PC-3 (cell line): Measurements from ENCODE around the gene ABCG5. TPM values are rescaled to one million over a fixed set of nuclear protein-coding genes. Genes with fewer than 3 reads are reported as not detected.

Experiments
- ATAC-seq: fragments of 200-7000 bp; cut with Tn5 transposase; 2 replicates; pipeline ENCODE4 v1.9.1; 2020; ENCODE audit warnings: mild to moderate bottlenecking, moderate library complexity
- BruUV-seq: library from RNA; stranded (reverse); fragments of 400-500 nt; replicated peaks from 2 replicates; lab custom pipeline; 2021; lab: Mats Ljungman, UMichigan
- CTCF ChIA-PET: fragments of 300-600 bp; sonication (Branson Sonifier 250); formaldehyde crosslinking; loops from one replicate; lab custom pipeline; 2022; ENCODE audit warnings: antibody characterized with exemption; lab: Charles Lee
- POLR2A ChIA-PET: fragments of 300-600 bp; sonication (Branson Sonifier 250); formaldehyde crosslinking; loops from one replicate; lab custom pipeline; 2022; ENCODE audit warnings: antibody characterized with exemption; ENCODE audit not compliant: unreplicated experiment; lab: Charles Lee
- DNase-seq: peaks from one replicate; pipeline ENCODE4 v3.0.0-alpha.2; 2015
- H2AFZ ChIP-seq: fragments of 300-600 bp; sonication (generic); 2 replicates; pipeline ENCODE4 v1.6.0; 2016; ENCODE audit warnings: antibody characterized with exemption, low read length
- H3F3A ChIP-seq: fragments of 300-600 bp; sonication (generic); one replicate; pipeline ENCODE4 v1.6.0; 2017; ENCODE audit warnings: antibody characterized with exemption, low read length, control low read depth, mild to moderate bottlenecking; ENCODE audit not compliant: unreplicated experiment
- H3K27ac ChIP-seq: fragments of 300-600 bp; sonication (generic); 2 replicates; pipeline ENCODE4 v1.5.1; 2016; ENCODE audit warnings: mild to moderate bottlenecking, low read length
- H3K27me3 ChIP-seq: fragments of 300-600 bp; sonication (generic); 2 replicates; pipeline ENCODE4 v1.6.1; 2016; ENCODE audit warnings: low read length, mixed read lengths
- H3K36me3 ChIP-seq: fragments of 300-600 bp; sonication (generic); 2 replicates; pipeline ENCODE4 v1.6.1; 2016; ENCODE audit warnings: low read depth, mixed run types, low read length, mixed read lengths
- H3K4me1 ChIP-seq: fragments of 300-600 bp; sonication (generic); 2 replicates; pipeline ENCODE4 v1.5.1; 2016; ENCODE audit warnings: low read length; ENCODE audit not compliant: insufficient read depth
- H3K4me2 ChIP-seq: fragments of 300-600 bp; sonication (generic); 2 replicates; pipeline ENCODE4 v1.6.0; 2016; ENCODE audit warnings: low read length
- H3K4me3 ChIP-seq: fragments of 300-600 bp; sonication (generic); 2 replicates; pipeline ENCODE4 v1.5.1; 2016; ENCODE audit warnings: mild to moderate bottlenecking, low read length, mixed read lengths
- H3K79me2 ChIP-seq: fragments of 300-600 bp; sonication (generic); 2 replicates; pipeline ENCODE4 v1.6.1; 2017; ENCODE audit warnings: low read length, mixed read lengths
- H3K9ac ChIP-seq: fragments of 300-600 bp; sonication (generic); 2 replicates; pipeline ENCODE4 v1.6.0; 2016; ENCODE audit warnings: mild to moderate bottlenecking, low read length
- H3K9me2 ChIP-seq: fragments of 300-600 bp; sonication (generic); replicated peaks from 2 replicates; pipeline ENCODE4 v1.6.1; 2016; ENCODE audit warnings: mixed run types, low read length, mixed read lengths
- H3K9me3 ChIP-seq: fragments of 300-600 bp; sonication (generic); 2 replicates; pipeline ENCODE4 v1.6.1; 2016; ENCODE audit warnings: low read length, mixed read lengths
- H4K20me1 ChIP-seq: fragments of 300-600 bp; sonication (generic); 2 replicates; pipeline ENCODE4 v1.6.1; 2016; ENCODE audit warnings: low read length, mixed read lengths
- CTCF ChIP-seq: fragments of 300-600 bp; sonication (generic); conservative IDR thresholded peaks from 2 replicates; pipeline ENCODE4 v1.5.1; 2017; ENCODE audit warnings: antibody characterized with exemption, low read depth, mild to moderate bottlenecking, low read length
- EZH2 ChIP-seq: fragments of 300-600 bp; sonication (generic); IDR thresholded peaks from one replicate; pipeline ENCODE4 v1.6.1; 2017; ENCODE audit warnings: antibody characterized with exemption, mild to moderate bottlenecking, low read length; ENCODE audit not compliant: unreplicated experiment
- EZH2phosphoT487 ChIP-seq: fragments of 300-600 bp; sonication (generic); IDR thresholded peaks from 2 replicates; pipeline ENCODE4 v1.6.1; 2018; ENCODE audit warnings: mild to moderate bottlenecking, antibody characterized with exemption, low read length, borderline replicate concordance
- intact Hi-C: fragments of 100-400 bp; cut with micrococcal nuclease; formaldehyde crosslinking; loops from 2 replicates; pipeline ENCODE4 v1.9.0; 2023
- total RNA-seq: library from RNA; depleted of rRNA; stranded (reverse); fragments of >200 nt; gene quantifications from 2 replicates; pipeline ENCODE4 v1.2.3, GENCODE V29; 2014

Gene ABCG5
- total RNA-seq, 1 experiment from 2014 or later, result not detected

GRCh38 chr2:43794956-43795355 is 43.7 kb downstream of the ABCG5 start:
- Histone ChIP-seq H3K27ac (no peak overlapping the region), H3K9me2 (no peaks in the 10 kb centered on the region), H4K20me1 (no peaks in the 10 kb centered on the region), H3K4me3 (no peak overlapping the region), H3K27me3 (no peaks in the 10 kb centered on the region), H3K79me2 (no peaks in the 10 kb centered on the region), H3K9ac (no peak overlapping the region), H3K4me1 (no peaks in the 10 kb centered on the region), H3F3A (no peaks in the 10 kb centered on the region), H3K9me3 (no peaks in the 10 kb centered on the region), H3K36me3 (no peaks in the 10 kb centered on the region), H3K4me2 (no peak overlapping the region), H2AFZ (no peak overlapping the region)
- BruUV-seq, result no TSS peak
- CTCF ChIA-PET, result no interaction called here
- ATAC-seq (no peak), DNase-seq (no peak)
- intact Hi-C loops, result no loop called here
- POLR2A ChIA-PET, result no interaction called here
- TF ChIP-seq EZH2 (no peak), CTCF (no peak)

GRCh38 chr2:43792653-43793052 is 46.0 kb downstream of the ABCG5 start:
- no peaks in the 10 kb centered on the region for H3K79me2 ChIP-seq
- no TSS peak for BruUV-seq
- DNase-seq (no peak), ATAC-seq (no peak)
- no peak overlapping the region for H3K4me3 ChIP-seq
- no peaks in the 10 kb centered on the region for H3K4me1 ChIP-seq
- no peak overlapping the region for H2AFZ ChIP-seq
- no peaks in the 10 kb centered on the region for H3K27me3 ChIP-seq
- ChIA-PET CTCF (no interaction called here), POLR2A (no interaction called here)
- TF ChIP-seq EZH2phosphoT487 (no peak), CTCF (no peak), EZH2 (no peak)
- H3K4me2 ChIP-seq, result no peak overlapping the region
- H3K36me3 ChIP-seq, result no peaks in the 10 kb centered on the region
- no peak overlapping the region for H3K9ac ChIP-seq
- H3F3A ChIP-seq, result no peaks in the 10 kb centered on the region
- H3K9me2 ChIP-seq, result no peaks in the 10 kb centered on the region
- H3K27ac ChIP-seq, result no peak overlapping the region
- H3K9me3 ChIP-seq, result no peaks in the 10 kb centered on the region
- intact Hi-C loops, result no loop called here
- H4K20me1 ChIP-seq, result no peaks in the 10 kb centered on the region

GRCh38 chr2:43791035-43791765 is 47.4 kb downstream of the ABCG5 start:
- Histone ChIP-seq H3K36me3 (no peaks in the 10 kb centered on the region), H3K9me2 (no peaks in the 10 kb centered on the region), H3K27ac (no peak overlapping the region), H3K4me1 (no peaks in the 10 kb centered on the region), H3K79me2 (no peaks in the 10 kb centered on the region), H3K9ac (no peak overlapping the region), H2AFZ (no peak overlapping the region), H3K4me3 (no peak overlapping the region), H3K27me3 (no peaks in the 10 kb centered on the region), H3F3A (no peaks in the 10 kb centered on the region), H3K4me2 (no peak overlapping the region), H4K20me1 (no peaks in the 10 kb centered on the region), H3K9me3 (no peaks in the 10 kb centered on the region)
- BruUV-seq, result no TSS peak
- ChIA-PET CTCF (no interaction called here), POLR2A (no interaction called here)
- intact Hi-C loops, result no loop called here
- DNase-seq (no peak), ATAC-seq (no peak)
- TF ChIP-seq EZH2 (no peak), EZH2phosphoT487 (no peak), CTCF (no peak)
